Skeletal muscle tissue (tissue), 4 donors: ENCODE data around the gene VPS13A. TPM values are rescaled to one million over a fixed set of nuclear protein-coding genes. Genes with fewer than 3 reads are reported as not detected.

ENCODE experiments used
- H3K27ac ChIP-seq: one replicate; pipeline ENCODE4 v1.7.0; 2013; ENCODE audit warnings: mild to moderate bottlenecking, low read depth, low read length, inconsistent platforms
- H3K27me3 ChIP-seq, 3 donors: one replicate each; pipeline ENCODE4 v1.7.0; 2013; ENCODE audit warnings: low read length in 3 of 3; ENCODE audit not compliant: control insufficient read depth in 3 of 3, insufficient read depth in 3 of 3
- H3K36me3 ChIP-seq, 3 donors: one replicate each; pipeline ENCODE4 v1.7.0; 2013; ENCODE audit warnings: low read length in 3 of 3; ENCODE audit not compliant: control insufficient read depth in 3 of 3, insufficient read depth in 3 of 3
- H3K4me1 ChIP-seq, 3 donors: one replicate each; pipeline ENCODE4 v1.7.0; 2013; ENCODE audit warnings: low read length in 3 of 3, mild to moderate bottlenecking in 3 of 3; ENCODE audit not compliant: control insufficient read depth in 3 of 3, insufficient read depth in 3 of 3
- H3K4me3 ChIP-seq, 3 donors: one replicate each; pipeline ENCODE4 v1.7.0; 2013; ENCODE audit warnings: low read length in 3 of 3
- H3K9ac ChIP-seq, 3 donors: one replicate each; pipeline ENCODE4 v1.7.0; 2013; ENCODE audit warnings: low read length in 3 of 3, mild to moderate bottlenecking in 3 of 3, moderate library complexity in 2 of 3, low read depth in 1 of 3
- H3K9me3 ChIP-seq, 3 donors: one replicate each; pipeline ENCODE4 v1.7.0; 2013; ENCODE audit warnings: low read length in 3 of 3; ENCODE audit not compliant: control insufficient read depth in 3 of 3
- total RNA-seq: library from RNA; depleted of rRNA; stranded (reverse); fragments of >200 nt; gene quantifications from one replicate; pipeline ENCODE4 v1.2.3, GENCODE V29; 2014
- donor health status: Osteomylitis.

Gene VPS13A
- total RNA-seq, 1 donor from 2014 or later = 36.0 TPM

DNA sequence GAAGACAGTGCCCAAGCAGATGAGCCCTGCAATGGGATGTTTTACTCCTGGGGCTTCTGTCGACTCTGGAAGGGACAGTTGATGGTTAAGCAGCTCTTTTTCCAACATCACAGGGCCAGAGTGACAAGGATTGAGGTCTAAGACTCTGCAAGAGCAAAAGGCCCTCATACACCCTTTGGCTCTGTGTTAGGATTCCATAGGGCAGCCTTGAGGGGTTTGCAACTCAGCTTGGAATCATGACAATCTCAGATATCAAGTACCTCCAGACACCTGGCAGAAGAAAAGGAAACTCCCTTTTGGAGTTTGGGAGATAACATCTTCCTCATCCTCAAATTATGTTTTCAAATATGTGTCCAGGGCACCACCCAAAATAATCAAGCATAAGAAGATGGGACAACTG lies 265.1 kb downstream of the VPS13A start:
- Histone ChIP-seq H3K9me3 (no peaks in the 10 kb centered on the region), H3K9ac (no peak overlapping the region), H3K36me3 (no peaks in the 10 kb centered on the region), H3K27me3 (no peaks in the 10 kb centered on the region), H3K4me3 (no peak overlapping the region), H3K4me1 (peaks cover 0 to 2% (median 2%) of the 10 kb centered on the region in 3 donors), H3K27ac (no peak overlapping the region)

DNA sequence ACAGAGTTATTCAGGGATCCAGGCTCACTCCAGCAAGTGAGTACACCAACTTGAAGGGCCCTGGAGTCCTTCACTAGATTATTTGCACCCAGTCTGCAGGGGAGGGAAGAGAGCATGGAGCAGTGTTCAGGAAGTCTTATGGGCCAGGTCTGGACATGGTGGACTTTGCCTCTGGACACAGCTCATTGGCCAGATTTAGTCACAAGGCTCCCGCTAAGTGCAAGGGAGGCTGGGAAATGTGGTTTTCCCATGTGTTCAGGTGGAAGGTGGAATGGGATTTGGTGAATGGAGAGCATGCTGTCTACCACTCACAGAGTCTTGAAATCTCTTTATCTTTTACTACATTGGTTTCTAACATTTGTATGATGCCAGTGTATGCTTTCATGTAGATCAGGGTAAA lies 270.3 kb downstream of the VPS13A start:
- Histone ChIP-seq H3K9ac (no peak overlapping the region), H3K9me3 (peaks cover 0 to 2% (median 0%) of the 10 kb centered on the region in 3 donors), H3K4me1 (no peaks in the 10 kb centered on the region), H3K27ac (no peak overlapping the region), H3K36me3 (no peaks in the 10 kb centered on the region), H3K27me3 (no peaks in the 10 kb centered on the region), H3K4me3 (no peak overlapping the region)

DNA sequence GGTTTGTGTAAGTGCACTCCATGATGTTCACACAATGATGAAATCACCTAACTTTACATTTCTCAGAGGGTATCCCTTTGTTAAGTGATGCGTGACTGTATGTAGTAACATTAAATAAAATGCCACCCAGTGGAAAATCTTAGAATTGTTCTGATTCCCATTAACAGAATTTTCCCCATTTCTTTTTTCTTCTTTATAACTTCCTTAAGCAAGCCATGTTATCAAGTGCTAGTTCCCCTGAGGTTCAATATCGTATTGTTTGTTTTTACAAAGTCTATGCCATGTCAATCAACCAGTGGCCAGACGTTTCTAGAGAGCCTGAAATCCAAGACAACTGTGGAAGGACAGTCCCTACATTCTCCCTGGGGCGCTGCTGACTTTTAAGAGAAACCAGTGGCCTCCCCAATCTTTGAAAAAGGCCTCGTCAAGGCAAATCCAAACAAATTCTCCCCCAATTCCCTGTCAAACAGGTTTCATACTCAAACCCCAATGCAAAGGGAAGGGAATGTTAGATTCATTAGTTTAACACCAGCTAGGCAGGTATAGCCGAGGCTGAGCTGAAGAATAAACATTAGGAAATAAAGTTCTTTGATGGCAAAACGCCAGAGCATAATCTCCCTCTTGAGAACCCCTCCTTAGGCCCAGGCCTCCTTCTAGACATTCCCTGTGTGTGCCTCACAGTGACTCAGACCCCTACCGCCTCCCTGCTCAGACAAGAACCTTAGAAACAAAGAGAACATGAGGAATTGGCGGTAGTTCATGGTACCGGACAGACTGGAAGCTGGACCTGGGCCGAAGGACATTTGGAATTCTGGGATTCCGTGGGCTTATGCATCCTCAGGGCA lies 272.1 kb downstream of the VPS13A start:
- peaks cover 0 to 2% (median 0%) of the 10 kb centered on the region in 3 donors for H3K9me3 ChIP-seq
- H3K4me3 ChIP-seq = no peak overlapping the region
- no peak overlapping the region for H3K9ac ChIP-seq
- no peaks in the 10 kb centered on the region for H3K36me3 ChIP-seq
- H3K4me1 ChIP-seq = no peaks in the 10 kb centered on the region
- H3K27ac ChIP-seq = no peak overlapping the region
- H3K27me3 ChIP-seq = no peaks in the 10 kb centered on the region

DNA sequence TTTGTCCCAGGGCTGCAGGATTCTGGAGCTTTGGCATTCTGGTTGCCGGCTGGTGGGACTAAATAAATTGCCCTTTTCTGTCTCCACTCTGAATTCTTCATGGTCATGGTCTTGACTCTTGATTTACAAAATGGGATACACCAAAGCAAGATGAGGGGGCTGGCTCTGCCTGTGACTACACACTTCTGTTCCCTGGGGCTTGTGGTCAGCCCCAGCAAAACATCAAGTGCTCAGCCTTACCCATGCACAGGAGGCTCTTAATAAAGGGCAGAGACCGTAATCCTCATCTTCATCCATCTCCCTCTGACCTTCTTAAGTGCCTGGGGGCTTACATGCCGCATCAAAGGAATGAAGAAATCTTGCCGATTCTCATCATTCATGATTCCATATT lies 272.7 kb downstream of the VPS13A start:
- Histone ChIP-seq H3K27ac (no peak overlapping the region), H3K4me1 (no peaks in the 10 kb centered on the region), H3K27me3 (no peaks in the 10 kb centered on the region), H3K36me3 (no peaks in the 10 kb centered on the region), H3K9me3 (peaks cover 0 to 2% (median 0%) of the 10 kb centered on the region in 3 donors), H3K9ac (no peak overlapping the region), H3K4me3 (no peak overlapping the region)

DNA sequence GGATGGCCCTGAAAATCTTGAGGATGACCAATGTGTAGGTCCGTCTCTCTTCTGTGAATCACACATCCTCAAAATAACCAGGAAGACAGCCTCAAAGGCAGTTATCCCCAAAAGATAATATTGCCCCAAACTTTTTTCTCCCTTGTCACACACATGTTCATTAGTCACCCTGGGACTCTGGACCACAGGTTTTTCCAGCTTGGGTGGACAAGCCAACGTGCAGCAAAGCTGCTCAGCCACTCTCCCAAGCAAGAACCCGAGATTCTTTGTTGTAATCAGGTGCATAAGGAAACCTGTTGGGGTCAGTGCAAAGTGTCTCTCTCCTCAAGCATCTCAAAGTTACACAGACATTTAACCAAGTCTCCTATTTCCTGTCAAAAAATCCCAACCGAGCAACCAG lies 274.2 kb downstream of the VPS13A start:
- Histone ChIP-seq H3K27me3 (no peaks in the 10 kb centered on the region), H3K27ac (no peak overlapping the region), H3K4me1 (no peaks in the 10 kb centered on the region), H3K4me3 (no peak overlapping the region), H3K9ac (no peak overlapping the region), H3K9me3 (peaks cover 0 to 2% (median 0%) of the 10 kb centered on the region in 3 donors), H3K36me3 (no peaks in the 10 kb centered on the region)

DNA sequence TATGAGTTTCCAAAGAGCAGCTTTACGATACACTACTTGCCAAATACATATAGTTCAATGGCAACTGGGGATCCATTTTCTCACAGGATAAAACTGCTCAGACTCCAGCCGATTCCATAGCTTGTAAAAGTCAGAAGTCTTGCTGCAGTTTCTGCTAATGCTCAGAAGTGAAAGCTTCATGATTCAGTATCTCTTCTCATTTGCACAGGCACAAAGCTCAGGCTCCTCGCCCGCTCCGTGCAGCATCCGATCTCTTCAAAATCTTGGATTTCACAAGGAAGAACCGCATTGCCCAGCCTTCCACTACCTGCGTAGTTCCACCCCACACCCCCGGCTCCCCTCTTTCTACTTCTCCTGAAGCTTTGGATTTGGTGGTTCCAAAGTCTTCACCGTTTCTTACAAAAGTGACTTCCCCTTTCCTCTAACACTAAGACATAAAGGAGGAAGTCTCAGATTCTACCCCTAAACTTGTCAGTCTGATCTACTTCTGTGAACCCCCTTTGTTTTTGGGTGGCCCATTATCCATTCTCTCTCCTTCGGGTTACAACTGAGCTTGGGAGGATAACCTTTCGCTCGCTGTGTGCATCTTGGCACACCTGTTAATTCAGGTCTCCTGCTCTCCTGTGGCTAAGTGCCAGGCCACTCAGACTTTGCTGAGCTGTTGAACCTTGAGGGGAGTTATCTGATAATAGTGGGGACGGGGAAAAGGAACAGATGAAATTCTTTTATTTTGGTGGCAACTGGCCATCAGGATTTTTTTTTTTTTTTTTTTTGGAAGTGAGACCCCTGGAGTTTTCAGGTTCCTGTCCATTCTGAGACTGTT lies 276.7 kb downstream of the VPS13A start:
- H3K4me1 ChIP-seq = peaks cover 0 to 8% (median 4%) of the 10 kb centered on the region in 3 donors
- H3K4me3 ChIP-seq = no peak overlapping the region
- no peak overlapping the region for H3K27ac ChIP-seq
- no peaks in the 10 kb centered on the region for H3K9me3 ChIP-seq
- H3K9ac ChIP-seq = no peak overlapping the region
- no peaks in the 10 kb centered on the region for H3K36me3 ChIP-seq
- H3K27me3 ChIP-seq = no peaks in the 10 kb centered on the region

DNA sequence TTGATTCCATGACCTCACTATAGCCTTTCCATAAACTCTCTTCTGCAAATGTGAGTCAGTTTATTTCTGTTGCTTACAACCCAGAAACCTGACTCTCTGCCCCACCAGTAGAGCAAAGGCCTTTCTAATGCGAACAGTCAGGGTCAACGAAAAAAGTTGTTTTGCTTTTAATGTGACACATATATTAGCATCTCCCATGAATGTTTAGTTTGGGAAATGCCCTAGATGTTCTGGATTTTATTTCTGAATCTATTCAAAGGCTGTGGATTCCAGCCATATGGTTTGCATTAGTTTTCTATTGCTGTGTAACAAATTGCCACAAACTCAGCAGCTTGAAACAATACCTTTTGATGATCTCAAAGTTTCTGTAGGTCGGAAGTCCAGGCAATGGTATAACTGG lies 277.3 kb downstream of the VPS13A start:
- Histone ChIP-seq H3K9ac (no peak overlapping the region), H3K4me3 (no peak overlapping the region), H3K27ac (no peak overlapping the region), H3K27me3 (no peaks in the 10 kb centered on the region), H3K9me3 (no peaks in the 10 kb centered on the region), H3K4me1 (peaks cover 0 to 8% (median 4%) of the 10 kb centered on the region in 3 donors), H3K36me3 (no peaks in the 10 kb centered on the region)

DNA sequence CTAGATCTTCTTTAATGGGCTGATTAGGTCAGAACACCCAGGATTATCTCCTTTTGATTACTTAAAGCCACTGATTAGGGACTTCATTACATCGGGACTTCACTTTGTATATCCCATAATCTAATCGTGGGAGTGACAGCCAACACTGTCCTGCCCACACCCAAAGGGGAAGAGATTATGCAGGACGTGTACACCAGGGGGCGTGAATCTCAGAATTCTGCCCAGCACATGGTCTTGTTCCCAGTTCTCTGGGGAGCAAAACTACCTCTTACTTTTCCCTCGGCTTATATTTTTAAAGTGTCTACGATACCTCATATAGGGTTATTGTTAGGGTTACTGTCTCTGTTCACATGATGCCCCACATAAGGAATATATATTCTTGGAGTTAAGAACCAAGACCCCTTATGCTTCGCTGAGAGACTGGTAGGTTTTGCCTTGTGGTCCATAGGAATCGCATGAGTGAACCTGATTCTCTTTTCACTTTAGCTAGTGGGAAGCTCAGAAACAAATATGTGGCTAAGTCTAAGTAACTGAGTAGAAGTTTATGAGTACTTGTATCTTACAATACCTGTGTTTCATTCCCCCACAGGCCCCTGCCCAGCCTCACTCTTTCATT lies 278.1 kb downstream of the VPS13A start:
- Histone ChIP-seq H3K36me3 (no peaks in the 10 kb centered on the region), H3K4me3 (no peak overlapping the region), H3K9ac (no peak overlapping the region), H3K9me3 (no peaks in the 10 kb centered on the region), H3K27ac (no peak overlapping the region), H3K27me3 (no peaks in the 10 kb centered on the region), H3K4me1 (peaks cover 0 to 8% (median 4%) of the 10 kb centered on the region in 3 donors)

DNA sequence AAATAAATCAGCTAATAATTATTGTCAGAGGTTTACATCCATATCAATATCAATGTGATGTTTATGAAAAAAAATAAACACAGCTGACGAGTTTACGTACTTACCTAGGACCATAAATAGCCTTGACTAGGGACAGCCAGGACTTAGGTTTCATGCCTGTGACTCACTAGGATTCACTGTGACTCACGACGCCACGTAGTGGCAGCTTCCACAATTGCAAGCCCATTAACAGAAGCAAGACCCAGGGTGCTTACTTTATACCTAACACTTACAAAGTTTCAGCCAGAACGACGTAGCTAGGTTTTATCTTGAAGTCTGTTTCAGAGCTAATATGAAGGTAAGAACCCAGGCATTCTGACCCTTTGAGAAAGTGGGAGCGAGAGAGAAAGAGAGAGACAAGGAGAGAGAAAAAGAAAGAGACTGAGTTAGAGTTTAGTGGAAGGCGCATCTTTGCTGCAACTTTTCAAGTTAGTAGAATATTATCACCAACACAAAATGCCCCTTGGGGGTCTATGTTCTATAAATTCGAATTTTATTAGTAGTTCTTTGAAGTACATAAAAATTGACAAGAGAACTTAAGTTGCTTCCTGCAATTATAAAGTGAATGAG lies 279.6 kb downstream of the VPS13A start:
- peaks cover 0 to 8% (median 4%) of the 10 kb centered on the region in 3 donors for H3K4me1 ChIP-seq
- H3K4me3 ChIP-seq = no peak overlapping the region
- H3K36me3 ChIP-seq = no peaks in the 10 kb centered on the region
- H3K27ac ChIP-seq = no peak overlapping the region
- H3K9me3 ChIP-seq = no peaks in the 10 kb centered on the region
- no peak overlapping the region for H3K9ac ChIP-seq
- H3K27me3 ChIP-seq = no peaks in the 10 kb centered on the region
